GM19043 (cell line): Measurements from ENCODE around the gene CCNH.
A peak's percentile ranks its signal among the peaks of the same experiment; 100 is the strongest.

Experiments used
- ATAC-seq: cut with Tn5 transposase; IDR thresholded peaks from one replicate; pipeline ENCODE4 v1.9.1; 2021; ENCODE audit warnings: low read depth; ENCODE audit not compliant: unreplicated experiment

Gene CCNH

GRCh38 chr5:87361536-87362213 is 51.1 kb downstream of the CCNH start:
- no peak for ATAC-seq

- ATAC-seq = no peak
Observed at GRCh38 chr5:87361031-87361445, 51.7 kb downstream of the CCNH start.

DNA sequence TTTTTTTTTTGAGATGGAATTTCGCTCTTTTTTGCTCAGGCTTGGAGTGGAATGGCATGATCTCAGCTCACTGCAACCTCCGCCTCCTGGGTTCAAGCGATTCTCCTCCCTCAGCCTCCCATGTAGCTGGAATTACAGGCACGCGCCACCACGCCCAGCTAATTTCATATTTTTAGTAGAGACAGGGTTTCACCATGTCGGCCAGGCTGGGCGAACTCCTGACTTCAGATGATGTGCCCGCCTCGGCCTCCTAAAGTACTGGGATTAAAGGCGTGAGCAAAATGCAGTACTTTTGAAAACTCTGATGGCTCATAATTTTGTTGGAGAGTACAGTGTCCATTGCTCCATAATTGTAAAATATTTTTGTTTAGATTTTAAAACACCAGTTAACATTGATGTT is 52.6 kb downstream of the CCNH start:
- ATAC-seq = no peak

GRCh38 chr5:87359106-87359505 is 53.6 kb downstream of the CCNH start:
- no peak for ATAC-seq

GRCh38 chr5:87354496-87354895 is 58.2 kb downstream of the CCNH start:
- ATAC-seq = peak; percentile 95

DNA sequence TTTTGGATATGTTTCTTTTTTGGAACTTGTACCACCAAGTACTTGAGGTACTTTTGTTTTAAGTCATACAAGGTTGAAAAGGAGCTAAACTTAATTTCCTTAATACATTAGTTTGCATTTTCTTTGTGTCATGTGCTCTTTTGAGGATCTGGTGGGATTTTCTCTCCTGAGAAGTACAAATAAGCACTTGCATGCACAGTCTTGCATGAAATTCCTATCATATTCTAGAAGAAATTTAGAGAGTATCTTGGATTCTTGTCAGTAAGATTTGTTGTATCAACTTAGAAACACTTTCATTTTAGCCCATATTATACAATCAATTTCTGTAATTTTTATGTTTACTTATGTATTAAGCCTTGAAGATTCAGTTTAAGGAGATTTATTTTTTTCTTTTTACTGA is 64.9 kb downstream of the CCNH start:
- ATAC-seq = no peak

DNA sequence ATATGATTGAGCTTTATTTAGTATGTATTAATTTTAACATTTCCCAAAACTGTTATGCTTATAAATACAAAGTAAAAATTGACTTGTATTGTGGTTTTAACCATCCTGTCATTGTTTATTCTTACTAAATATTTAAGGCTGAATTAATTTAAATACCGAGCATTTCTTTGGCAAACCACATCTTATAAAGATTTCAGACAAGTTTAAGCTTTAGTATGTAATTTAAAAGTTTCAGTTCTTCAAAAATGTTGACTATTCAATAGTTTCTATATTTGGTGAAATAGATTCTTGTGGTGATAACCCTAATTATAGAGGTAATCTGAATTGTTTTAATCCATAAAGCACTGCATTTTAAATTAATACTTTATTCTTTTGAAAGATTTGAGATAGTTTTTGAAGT is 65.5 kb downstream of the CCNH start:
- ATAC-seq = peak; percentile 48
